HG03039 (cell line): ENCODE data around the gene PABPN1L.

ENCODE experiments used
- ATAC-seq: cut with Tn5 transposase; IDR thresholded peaks from one replicate; pipeline ENCODE4 v1.9.1; 2021; ENCODE audit warnings: mild to moderate bottlenecking, moderate library complexity; ENCODE audit not compliant: unreplicated experiment

PABPN1L gene

GRCh38 chr16:88870608-88871348 lies 4.3 kb upstream of the PABPN1L start:
- no peak for ATAC-seq

DNA sequence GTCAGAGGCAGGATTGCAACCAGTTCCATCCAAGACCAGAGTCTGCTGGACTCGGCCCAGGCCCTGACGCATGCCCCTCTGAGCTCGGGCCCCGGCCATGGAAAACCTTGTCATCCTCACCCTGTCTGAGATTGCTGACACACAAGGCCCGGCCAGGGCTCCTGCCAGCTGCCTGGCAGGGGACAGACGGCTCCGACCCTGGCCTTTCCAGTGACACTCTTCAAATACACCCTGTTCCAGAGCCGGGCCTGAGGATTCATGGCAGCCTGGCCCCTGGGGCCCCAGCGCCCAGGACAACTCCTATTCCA lies 3.2 kb upstream of the PABPN1L start:
- no peak for ATAC-seq

DNA sequence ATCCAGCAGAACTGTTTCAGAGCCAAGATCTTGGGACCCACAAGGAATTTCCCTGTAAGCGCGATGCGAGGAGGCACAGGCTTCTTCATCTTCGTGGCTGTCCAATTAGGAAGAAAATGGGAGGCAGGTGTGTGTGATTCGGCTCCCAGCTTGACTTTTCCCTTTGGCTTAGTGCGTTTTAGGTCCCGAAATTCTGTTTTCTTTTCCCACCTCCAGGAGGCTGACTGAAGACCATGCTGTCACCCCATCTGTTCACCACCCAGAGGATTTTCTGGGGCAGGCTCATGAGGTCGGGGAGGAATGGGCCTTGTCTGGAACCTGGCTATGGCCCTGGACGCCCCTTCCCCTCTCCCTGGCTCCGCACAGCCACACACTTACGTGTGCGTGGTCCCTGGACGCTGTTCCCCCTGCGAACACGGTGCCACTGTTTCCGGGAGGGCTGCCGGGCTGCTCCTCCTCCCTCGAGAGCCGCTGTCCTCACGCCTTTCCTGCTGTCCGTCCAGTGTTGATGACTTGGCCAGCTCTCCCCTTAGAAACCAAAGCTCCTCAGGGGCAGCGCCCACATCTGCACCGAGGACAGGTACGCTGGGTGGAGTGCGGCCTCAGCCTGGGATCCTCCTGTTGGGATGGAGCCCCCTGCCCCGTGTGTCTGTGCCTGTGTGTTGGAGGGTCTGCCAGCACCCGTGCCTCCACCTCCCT lies 2.7 kb upstream of the PABPN1L start:
- no peak for ATAC-seq

- ATAC-seq: no peak
These were observed 1.3 kb upstream of the PABPN1L start for GRCh38 chr16:88867581-88868246.

DNA sequence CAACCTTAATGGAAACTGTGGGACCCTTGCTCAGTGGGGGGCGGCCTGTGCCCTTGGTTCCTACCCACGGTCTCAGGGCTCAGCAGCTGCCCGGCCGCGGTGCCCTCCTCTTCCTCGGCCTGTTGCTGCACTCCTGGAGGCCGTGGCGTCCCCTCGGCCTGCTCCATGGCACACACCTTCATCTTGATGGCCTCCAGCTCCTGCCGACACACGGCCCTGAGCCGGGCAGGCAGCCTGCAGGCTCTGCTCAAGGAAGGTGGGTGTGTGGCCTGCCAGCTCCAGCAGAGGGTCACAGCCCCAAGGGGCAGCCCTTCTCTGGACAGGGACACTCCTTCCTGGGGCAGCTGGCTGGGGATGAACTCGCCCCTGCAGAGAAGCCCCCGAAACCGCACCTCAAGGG lies 718 bp downstream of the PABPN1L start:
- no peak for ATAC-seq

- no peak for ATAC-seq
These were observed 1.1 kb downstream of the PABPN1L start for GRCh38 chr16:88865310-88865709.

DNA sequence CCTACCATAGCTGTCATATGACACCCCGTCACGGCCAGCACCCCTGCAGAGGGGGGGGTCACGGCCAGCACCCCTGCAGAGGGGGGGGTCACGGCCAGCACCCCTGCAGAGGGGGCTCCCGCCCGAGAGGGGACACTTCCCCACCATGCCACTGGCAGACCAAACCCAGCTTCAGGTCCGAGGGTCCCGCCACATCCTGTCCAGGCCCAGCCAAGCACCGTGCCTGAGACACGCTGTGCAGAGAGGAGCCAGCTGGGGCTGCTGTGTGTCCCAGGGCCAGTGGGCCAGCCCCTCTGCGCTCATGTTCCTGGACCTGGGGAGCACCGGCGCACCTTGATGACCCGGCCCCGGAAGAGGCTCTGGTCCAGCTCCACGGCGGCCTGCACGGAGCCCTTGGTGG lies 1.9 kb downstream of the PABPN1L start:
- no peak for ATAC-seq

DNA sequence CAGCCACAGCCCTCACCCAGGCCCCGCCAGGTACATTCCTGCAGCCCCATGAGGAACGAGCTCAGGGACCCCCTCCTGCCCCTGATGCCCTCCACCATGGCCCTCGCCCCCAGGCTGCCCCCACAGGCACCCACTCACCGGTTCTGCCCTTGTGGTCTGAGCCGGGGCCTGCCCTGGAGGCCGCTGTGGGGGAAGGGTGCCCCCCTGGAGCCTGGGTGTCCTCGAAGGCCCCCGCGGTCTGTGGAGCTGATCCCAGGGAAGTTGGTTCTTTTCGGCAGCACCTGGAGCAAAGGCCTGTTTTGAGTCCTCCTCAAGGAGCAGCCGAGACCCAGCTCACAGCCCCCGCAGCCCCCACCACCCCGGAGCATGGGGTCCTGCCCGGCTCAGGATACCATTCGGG lies 2.4 kb downstream of the PABPN1L start:
- ATAC-seq: no peak

DNA sequence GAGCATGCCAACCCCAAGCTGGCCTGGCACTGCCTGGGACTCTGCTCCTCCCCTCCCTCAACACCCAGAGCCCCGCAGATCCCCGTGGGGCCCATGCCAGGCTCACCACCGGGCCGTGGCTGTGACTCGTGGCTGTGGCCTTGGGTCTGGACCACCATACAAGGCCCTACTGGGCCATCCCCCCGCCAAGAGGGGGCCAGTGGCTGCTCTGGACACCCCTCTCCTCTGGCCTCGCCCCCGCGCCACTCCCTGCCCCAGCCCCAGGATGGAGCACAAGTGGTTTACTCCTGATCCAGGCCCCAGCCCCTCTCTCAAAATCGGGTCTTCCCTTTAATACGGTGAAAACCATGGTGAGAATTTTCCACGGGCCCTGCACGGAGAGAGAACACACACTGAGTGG lies 3.0 kb downstream of the PABPN1L start:
- ATAC-seq: no peak

DNA sequence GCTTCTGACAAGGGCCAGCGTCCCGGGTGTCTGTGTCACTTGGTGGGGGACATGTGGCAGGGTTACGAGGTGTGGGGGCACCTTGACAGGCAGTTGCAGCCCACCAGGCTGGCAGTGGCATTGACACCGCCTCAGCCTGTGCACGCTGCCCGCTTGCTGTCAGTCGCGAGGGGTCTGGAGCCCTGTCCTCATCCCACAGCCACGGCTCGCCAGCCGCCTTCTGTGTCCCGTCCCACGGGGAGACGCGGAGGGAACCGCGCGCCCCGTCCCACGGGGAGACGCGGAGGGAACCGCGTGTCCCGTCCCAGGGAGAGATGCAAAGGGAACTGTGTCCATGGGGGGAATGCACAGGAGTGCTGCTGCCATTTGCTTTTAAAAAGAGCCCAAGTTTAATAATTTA lies 3.5 kb downstream of the PABPN1L start:
- no peak for ATAC-seq

GRCh38 chr16:88861359-88861758 lies 5.1 kb downstream of the PABPN1L start:
- ATAC-seq: no peak

DNA sequence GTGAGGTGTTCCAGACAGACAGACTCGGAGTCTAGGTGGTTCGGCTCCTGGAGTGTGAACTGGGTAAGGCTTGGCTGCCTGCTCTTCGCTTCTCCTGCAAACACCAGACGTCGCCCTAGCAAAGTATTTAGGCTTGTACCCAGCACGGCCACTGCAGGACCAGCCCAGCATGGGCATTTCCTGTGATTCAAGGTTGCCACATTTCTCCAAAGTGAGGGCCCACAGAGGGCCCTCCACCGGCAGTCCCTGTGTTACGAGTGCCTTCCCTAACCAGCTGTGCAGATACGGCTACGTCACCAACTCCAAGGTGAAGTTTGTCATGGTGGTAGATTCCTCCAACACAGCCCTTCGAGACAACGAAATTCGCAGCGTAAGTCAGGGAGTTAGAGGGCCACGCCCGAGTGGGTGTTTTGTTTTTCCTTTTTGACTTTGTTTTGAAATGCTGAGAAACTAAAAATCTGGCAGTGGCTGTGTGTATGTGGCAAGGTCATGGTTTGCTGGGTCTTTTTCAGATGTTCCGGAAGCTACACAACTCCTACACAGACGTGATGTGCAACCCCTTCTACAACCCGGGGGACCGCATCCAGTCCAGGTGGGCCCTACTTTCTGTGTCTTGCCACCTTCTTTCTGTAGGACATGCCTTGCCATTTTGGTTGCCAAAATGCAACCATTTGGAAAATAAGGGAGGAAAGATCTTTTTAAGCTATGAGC lies 6.9 kb downstream of the PABPN1L start:
- no peak for ATAC-seq

DNA sequence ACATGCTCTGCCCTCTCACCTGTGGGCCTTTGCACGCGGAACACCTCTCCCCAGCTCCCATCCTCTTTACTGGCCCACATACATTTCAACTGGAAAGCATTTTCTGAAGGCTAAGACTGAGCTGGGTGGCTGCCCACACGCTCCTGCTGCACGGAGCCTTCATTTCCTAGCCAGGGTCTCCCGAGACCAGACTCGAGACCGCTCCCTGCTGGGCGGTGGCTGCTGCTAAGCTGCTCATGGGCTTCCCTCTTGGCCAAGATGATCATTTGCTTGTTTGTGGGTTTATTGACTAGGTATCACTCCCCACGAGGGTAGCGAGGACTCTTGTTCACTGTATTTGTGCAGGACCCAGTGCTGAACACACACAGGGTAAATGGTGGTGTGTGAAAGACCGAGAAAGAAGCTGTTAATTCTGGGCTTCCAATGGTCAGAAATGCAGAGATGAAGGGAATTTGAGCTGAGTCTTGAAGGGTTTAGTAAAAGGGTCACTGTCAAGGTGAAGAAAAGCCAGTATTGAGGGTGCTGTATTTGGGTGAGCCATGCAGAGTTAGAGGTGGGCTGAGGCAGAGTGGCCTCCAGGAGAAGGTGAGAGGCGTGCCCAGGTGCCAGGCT lies 8.6 kb downstream of the PABPN1L start:
- peak; percentile 33 for ATAC-seq

- peak; percentile 77 for ATAC-seq
These were observed 9.4 kb downstream of the PABPN1L start, which contains the start of the genes GALNS and TRAPPC2L for GRCh38 chr16:88856828-88857727. TSS of gene GALNS (minus strand) at chr16:88856947. CDS start at chr16:88856877, 70 bp downstream. TSS of gene TRAPPC2L (plus strand) at chr16:88857127. CDS start at chr16:88857151, 24 bp downstream.

- no peak for ATAC-seq
These were observed 10.2 kb downstream of the PABPN1L start for GRCh38 chr16:88856122-88856827.

DNA sequence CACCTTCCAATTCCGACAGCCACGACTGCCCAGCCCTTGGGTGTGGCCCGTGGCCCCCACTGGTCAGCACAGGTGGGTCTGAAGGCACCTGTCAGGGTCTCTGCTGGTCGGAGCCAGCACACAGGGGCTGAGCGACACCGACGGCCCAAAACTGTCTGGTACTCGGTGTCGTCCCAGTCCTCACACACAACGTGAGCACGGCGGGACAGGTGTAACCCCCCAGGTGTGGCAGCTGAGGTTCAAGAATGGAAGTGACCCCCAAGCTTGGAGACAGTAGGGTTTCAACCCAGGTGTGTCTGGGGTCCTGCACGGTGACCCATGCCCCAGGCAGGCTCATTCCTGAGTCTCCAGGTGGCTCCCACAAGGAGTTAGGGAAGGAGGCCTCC lies 10.7 kb downstream of the PABPN1L start:
- no peak for ATAC-seq

DNA sequence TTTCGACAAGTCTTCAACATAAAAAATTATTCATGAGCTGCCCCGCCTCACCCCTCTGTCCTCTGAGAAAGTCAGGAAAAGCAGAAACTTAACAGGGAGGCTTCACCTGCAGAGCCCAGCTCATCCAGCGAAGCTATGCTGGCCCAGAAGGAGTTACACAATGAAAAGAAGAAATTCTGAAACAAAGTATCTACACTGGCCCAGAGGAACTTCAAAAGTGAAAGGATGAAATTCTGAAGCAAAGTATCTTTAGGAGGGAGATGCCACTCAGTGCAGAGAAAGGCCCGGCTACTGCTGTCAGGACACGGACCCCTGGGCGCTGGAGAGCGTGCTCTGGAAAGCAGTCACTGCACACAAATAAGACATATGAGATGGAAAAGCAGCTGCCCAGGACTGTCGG lies 11.3 kb downstream of the PABPN1L start:
- ATAC-seq: no peak

GRCh38 chr16:88854306-88855111 lies 12.0 kb downstream of the PABPN1L start:
- ATAC-seq: no peak
